NCI-H1105 (cell line): ENCODE measurements around the gene GOLGA2.
"Not testable (repeated sequence)": the region's sequence is repeated elsewhere in the genome, so short reads cannot be mapped to it uniquely, and the experiment has no call there.

ENCODE experiments used
- DNase-seq: peaks from one replicate; lab custom pipeline; 2025; lab: John Stamatoyannopoulos, UW

Gene GOLGA2

GRCh38 chr9:128242828-128243214, 33.0 kb downstream of the GOLGA2 start:
- DNase-seq: no peak

DNA sequence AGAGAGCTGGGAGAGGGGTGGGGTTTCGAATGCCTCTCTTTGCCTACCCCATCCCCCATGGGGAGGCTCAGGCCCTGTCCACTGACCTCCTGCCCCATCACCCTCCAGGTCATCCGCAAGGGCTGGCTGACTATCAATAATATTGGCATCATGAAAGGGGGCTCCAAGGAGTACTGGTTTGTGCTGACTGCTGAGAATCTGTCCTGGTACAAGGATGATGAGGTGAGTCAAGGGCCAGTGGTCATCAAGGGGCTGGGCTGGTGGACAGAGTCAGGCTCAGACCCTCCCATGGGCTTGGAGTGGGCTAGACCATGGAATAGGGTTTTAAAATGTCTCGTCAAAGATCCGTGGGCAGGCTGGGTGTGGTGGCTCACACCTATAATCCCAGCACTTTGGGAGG, 33.7 kb downstream of the GOLGA2 start:
- no peak for DNase-seq

- DNase-seq: no peak
These were observed 41.9 kb downstream of the GOLGA2 start for GRCh38 chr9:128233817-128234406.

DNA sequence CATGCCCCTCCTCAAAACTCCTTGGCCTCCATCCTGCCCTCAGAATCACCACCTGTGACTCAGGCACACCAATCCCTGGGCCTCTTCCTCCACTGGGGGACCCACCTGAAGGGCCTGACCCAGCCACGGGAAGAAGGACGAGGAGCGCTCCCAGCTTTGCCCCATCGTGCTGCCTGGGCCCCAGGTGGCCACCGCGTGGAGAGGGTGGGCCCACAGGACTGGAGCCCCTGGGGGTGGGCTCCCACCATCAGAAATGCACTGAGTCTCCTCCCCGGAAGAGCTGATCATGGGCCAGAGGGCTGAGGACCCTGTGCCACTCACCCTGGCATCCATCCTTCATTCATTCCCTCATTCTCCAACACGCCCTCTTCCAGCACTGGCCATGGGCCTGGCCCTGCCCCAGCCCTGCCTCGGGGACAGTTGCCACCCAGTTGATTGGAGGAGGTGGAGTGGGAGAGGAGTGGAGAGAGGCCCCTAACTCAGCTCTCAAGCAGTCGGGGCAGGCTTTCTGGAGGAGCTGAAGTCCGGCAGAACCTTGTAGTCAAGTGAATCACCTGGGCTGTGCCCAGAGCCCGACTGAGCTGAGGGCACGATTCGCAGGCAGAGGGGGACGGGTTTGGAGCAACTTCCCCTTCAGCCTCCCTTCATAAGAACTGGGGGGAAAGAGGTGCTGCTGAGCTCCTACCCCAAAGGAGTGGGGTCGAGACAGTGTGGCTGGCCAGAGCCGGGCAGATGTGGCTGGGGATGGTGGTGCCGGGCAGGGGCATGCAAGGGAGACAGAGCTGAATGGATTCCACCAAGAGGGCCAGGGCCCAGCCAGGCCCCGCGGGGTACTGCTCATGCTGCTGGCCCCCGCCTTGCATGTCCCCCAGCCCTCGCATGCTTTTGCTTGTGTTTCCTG, 43.0 kb downstream of the GOLGA2 start:
- no peak for DNase-seq

GRCh38 chr9:128231638-128232527, 43.9 kb downstream of the GOLGA2 start:
- DNase-seq: no peak

GRCh38 chr9:128230897-128231296, 44.9 kb downstream of the GOLGA2 start:
- not testable (repeated sequence) for DNase-seq

DNA sequence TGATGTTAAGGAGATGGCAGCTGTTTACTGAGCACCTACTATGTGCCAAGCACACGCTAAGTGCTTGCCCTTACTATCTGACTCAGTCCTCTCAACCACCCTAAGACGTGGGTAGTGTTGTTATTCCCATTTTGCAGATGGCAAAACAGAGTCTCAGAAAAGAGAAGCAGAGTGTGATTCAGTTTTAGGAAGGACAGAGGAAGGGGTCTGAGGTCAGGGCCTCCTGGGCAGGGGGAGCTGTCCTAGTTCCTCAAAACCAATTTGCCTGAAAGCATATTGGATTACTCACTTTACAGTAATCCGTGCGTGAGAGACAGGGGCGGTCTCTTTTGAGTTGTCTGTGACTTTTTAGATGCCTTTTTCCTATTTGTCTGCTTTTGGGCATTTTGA, 49.4 kb downstream of the GOLGA2 start:
- no peak for DNase-seq

DNA sequence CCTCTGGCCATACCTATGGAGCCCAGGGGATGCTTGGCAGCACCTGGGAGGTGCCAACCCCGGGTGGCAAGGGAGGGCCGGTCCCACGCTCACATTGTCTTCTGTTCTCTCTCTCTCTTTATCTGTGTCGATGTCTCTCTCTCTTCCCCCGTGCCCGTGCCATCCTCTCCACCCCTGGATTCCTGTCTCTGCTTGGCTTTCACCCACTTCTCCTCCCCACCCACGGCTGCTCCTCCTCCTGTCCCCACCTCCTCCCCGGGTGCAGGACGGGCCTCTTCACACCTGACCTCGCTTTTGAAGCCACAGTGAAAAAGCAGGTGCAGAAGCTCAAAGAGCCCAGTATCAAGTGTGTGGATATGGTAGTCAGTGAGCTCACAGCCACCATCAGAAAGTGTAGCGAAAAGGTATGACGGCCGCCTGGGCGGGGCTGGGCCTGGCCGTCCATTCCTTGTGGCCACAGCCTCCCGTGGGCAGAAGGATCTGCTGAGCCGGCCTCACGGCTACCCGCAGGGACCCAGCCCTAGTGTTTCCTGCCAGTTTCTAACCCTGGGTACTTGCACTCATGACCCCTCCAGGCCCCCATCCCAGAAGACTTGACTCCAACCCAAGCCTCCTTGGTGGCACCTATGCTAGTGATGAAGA, 49.9 kb downstream of the GOLGA2 start:
- no peak for DNase-seq

- no peak for DNase-seq
These were observed 50.9 kb downstream of the GOLGA2 start for GRCh38 chr9:128224877-128225276.

DNA sequence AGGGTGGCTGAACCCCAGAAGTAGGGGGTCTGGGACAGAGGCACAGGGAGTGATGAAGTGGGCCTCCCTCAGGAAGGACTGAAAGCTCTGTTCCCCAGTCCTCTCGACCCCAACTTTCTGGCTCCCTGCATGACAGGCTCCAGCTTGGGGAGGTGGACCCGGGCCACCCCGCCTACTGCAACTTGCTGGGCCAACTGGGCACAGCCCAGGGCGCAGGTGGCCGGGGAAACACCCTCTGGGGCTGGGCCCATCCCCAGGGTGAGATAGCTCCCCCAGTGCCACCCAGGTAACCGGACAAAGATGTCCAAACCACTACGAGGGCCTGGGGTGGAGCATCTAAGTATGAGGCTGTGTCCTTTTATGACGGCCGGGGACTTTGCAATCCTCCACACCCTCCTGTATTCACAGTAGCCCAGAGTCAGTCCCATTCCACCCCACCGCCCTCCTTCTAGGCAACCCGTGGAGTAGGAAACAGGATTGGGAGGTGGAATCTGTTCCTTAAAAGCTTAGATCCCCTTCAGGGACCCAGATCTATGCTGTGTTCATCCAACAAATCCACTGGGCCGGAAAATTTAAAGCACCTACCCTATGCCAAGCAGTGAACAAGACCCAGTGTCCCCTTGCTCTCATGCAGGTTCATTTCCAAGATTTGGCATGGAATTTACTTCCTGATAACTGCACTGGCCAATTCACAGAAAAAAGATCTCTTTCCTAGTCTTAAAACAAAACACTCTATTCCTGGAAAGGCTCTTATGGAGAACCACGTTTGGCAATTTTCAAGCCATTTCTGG, 52.7 kb downstream of the GOLGA2 start:
- no peak for DNase-seq

DNA sequence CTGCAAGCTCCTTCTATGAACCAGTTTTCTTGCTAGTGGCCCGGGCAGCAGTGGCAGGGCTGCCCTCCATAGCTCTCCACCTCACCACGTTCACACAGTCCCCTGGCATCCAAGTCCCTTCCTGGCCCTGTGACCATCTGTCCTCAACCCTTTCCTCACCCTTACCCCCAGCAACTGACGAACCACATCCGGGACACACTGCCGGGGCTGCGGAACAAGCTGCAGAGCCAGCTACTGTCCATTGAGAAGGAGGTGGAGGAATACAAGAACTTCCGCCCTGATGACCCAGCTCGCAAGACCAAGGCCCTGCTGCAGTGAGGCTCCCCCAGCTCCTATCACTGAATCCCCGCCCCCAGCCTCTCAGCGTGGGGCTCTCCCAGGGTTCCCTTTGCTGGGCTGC, 53.8 kb downstream of the GOLGA2 start:
- no peak for DNase-seq

DNA sequence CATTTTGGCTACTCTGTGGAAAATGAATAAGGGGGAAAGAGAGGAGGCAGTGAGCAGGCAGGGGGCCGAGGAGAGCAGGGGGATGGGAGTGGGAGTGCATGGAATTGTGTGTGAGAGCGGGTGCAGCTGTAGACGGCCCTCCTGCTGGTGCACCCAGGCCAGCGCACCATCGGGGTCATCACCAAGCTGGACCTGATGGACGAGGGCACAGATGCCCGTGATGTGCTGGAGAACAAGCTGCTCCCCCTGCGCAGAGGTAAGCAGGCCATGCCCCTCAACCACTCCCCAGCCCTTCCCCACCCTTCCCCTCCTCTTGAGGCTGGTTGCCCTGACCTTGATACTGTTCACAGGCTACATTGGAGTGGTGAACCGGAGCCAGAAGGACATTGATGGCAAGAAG, 56.0 kb downstream of the GOLGA2 start:
- no peak for DNase-seq

DNA sequence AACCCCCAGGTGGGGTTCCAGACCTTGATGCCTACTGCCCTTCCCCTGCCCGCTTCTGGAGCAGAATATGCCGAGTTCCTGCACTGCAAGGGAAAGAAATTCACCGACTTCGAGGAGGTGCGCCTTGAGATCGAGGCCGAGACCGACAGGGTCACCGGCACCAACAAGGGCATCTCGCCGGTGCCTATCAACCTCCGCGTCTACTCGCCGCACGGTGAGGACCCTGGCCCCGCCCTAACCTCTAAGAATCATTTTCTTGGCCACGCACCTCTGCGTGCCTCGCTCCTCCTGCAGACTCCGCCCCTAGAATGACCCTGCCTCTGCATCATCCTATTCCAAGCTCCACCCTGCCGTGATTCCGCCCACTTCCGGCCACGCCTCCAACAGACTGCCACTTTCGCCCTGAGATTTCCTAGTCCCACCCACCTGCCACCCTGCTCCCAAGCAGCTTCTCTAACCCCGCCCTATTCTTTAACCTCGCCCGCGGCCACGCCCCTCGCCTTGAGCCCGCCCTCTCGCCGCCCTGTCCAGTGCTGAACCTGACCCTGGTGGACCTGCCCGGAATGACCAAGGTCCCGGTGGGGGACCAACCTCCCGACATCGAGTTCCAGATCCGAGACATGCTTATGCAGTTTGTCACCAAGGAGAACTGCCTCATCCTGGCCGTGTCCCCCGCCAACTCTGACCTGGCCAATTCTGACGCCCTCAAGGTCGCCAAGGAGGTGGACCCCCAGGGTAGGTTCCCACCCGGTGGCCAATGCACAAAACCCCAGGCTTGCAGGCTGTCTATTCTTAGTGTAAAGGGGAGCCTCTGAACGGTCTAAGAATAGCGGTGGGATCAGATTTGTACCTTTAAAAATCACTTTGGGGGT, 57.1 kb downstream of the GOLGA2 start:
- peak; percentile 45 for DNase-seq

GRCh38 chr9:128218172-128218517, 57.7 kb downstream of the GOLGA2 start:
- no peak for DNase-seq

DNA sequence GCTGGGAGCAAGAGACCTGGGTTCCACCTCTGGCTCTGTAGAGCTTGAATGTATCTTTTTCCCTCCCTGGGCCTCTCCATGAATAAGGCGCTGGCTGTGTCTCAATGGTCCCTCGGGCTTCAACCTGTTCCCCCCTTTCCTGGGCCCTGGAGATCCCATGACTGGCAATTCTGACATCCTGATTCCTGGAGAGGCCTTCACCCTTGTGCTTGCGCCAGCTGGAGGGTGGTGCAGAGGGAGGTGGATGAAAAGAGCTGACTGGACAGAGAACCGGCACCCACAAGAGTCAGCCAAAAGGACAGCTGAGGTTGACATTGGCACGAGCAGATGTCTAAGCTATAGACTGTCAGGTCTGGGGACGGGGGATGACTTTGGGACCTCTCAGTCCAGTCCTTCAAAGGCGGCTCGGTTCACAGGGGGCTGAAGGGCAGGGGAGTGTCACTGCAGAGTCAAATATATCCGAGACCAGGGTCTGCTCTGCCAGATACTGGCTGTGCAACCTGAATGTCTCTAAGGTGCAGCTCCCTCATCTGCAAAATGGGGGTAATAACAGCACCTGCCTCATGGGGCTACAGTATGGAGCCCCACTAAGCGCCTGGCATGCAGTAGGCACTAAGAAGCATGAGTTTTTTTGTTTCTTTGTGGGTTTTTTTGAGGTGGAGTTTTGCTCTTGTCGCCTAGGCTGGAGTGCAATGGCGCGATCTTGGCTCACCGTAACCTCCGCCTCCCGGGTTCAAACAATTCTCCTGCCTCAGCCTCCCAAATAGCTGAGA, 58.8 kb downstream of the GOLGA2 start:
- DNase-seq: no peak

GRCh38 chr9:128215491-128216409, 60.1 kb downstream of the GOLGA2 start:
- DNase-seq: no peak

- no peak for DNase-seq
These were observed 61.0 kb downstream of the GOLGA2 start for GRCh38 chr9:128214571-128215490.
